ENCODE data around the gene CIAO3.

- no peak for TF ChIP-seq MXI1 (conservative IDR thresholded peaks at IDR 0.05; ENCODE audit: poor library complexity, severe bottlenecking)
- TF ChIP-seq CTCF (IDR thresholded peaks at IDR 0.05; ENCODE audit: poor library complexity, severe bottlenecking): no peak
- no peak for TF ChIP-seq REST (IDR thresholded peaks at IDR 0.05; ENCODE audit: borderline replicate concordance)
- peak; percentile 11 for TF ChIP-seq POLR2AphosphoS5 (IDR thresholded peaks at IDR 0.05)
- no peak for TF ChIP-seq EZH2 (IDR thresholded peaks at IDR 0.05; ENCODE audit: borderline replicate concordance, insufficient read depth, low read length, poor library complexity, severe bottlenecking)
Observed at GRCh38 chr16:693364-693763, 47.4 kb downstream of the CIAO3 start.
